GM12873 (cell line): ENCODE measurements around the gene DALRD3.

ENCODE experiments used
- TF ChIP-seq, protein P1 (sequence below): IDR thresholded peaks from 2 replicates; pipeline ENCODE4 v1.5.1; 2012; ENCODE audit warnings: low read depth, mild to moderate bottlenecking, moderate library complexity, low read length, control low read depth; ENCODE audit not compliant: insufficient read depth; ENCODE audit errors: missing control alignments

Gene DALRD3

DNA sequence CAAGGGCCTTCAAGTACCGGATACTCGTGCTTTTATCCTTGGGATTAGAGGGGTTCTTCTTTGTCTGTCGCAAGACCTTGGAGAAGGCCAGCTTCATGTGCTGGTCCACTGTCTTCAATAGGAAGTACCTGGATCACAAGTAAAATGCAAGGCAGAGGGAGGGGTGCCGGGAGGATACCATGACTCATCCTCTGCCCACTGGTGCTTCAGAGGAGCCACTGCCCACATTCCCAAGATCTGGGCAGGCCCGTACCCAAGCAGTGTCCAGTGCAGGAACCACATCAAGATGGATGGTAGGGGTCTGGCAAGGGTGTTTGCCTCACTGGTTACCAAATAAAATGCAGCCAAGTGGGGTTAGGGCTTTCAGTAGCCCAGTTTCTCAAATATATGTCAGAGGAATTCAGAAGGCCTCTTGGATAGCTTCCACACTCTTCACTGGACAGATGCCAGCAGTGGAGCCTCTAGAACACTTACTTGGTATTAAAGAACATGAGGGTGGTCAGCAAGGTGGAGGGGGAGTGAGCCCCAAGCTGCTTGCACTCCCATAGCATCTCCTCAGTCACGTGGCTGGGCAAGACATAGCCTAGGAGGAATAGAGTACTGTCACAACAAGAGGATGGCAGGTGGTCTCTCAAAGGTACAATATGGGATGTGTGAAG lies 14.4 kb upstream of the DALRD3 start:
- TF ChIP-seq, protein P1, sequence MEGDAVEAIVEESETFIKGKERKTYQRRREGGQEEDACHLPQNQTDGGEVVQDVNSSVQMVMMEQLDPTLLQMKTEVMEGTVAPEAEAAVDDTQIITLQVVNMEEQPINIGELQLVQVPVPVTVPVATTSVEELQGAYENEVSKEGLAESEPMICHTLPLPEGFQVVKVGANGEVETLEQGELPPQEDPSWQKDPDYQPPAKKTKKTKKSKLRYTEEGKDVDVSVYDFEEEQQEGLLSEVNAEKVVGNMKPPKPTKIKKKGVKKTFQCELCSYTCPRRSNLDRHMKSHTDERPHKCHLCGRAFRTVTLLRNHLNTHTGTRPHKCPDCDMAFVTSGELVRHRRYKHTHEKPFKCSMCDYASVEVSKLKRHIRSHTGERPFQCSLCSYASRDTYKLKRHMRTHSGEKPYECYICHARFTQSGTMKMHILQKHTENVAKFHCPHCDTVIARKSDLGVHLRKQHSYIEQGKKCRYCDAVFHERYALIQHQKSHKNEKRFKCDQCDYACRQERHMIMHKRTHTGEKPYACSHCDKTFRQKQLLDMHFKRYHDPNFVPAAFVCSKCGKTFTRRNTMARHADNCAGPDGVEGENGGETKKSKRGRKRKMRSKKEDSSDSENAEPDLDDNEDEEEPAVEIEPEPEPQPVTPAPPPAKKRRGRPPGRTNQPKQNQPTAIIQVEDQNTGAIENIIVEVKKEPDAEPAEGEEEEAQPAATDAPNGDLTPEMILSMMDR = no peak

DNA sequence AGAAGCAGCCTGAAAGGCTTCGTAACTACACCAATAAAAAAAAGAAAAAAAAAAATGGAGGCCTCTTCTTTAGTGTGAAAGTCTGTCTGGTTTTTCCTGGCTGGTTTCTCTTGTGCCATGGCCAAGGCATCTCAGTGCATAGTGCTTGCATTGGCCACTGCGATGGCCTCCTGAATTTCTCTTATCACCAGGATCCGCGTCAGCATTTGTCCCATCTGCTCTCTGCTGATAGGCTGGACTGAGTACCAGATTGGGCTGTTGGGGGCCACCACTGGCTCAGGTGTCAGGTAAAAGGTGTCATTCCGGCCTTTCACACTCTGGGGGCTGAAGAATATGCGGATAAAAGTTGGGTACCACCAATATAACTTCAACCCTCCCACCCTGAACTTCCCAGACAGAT lies 11.9 kb upstream of the DALRD3 start:
- TF ChIP-seq, protein P1 = no peak

DNA sequence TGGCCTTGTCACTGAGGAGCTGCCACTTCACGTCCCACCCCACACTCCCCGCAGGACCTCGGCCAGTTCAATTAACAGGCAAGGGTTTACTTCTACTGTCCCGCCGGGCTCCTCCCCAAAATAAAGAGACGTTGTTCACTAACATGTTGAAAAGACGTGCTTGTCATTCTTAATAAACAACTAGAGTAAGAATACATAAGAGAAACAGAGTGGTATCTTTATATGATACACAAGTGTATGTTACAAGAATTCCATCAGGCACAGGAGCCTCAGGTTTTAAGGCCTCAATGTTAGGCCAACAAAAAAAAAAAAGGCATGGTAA lies 11.1 kb upstream of the DALRD3 start:
- TF ChIP-seq, protein P1 = no peak

DNA sequence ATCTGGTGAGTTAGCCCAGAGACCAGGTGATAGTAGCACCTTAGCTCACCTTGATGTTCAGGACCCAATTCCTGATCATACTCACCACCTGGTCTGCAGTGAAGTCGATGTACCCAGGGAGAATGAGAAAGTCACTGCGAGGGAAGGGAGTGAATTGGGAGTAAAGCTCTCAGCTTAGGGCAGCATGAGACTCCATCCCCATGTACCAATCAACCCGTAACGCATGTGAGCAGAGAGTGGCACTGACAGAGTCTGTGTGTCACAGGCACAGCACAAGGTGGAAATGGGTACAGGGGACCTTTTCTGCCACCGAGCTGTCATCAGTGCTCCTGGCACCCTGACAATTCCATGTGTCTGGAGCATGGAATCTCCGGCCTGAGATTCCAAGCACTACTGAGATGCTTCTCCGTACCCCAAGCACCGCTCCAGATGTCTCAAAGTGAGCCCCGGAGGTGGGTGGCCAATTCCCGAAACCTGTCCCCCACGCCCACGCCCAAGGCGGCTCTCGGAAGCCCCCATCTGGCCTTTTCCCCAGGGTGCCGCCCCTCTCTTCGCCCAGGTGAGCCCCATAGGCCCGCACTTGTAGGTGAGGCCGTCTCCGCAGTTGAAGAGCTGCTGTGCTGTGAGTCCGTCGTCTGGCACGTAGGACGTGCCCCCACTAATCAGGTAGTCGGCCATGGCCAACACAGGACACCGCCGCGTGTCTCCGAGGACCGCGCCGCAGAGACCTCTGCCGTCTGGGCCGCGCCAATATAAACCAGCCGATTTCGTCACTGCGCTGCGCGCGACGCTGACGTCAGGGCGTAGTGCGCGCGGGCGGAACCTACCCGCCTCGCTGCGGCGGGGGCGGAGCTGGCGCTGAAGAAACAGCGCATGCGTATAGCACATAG lies 10.5 kb upstream of the DALRD3 start, which contains the start of gene IMPDH2:
IMPDH2 (minus strand) TSS at position 726 of the 890 bp plus-strand sequence; CDS start at position 678, 48 bp downstream.
- TF ChIP-seq, protein P1 = no peak

DNA sequence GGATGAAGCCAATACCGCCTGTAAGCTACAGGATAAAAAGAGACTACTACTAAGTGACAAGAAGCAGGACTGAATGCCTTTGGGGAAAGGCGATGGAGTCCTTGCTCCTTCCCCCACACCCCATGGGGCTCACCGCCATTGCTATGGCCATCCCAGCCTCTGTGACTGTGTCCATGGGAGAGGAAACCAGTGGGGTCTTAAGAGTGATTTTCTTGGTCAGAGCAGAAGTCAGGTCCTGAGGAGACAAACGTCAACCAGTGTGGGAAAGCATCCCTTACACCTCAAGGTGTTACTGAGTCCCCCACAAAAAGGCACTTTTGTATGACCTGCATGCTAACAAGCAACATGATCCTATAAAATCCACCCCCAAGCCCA lies 9.9 kb upstream of the DALRD3 start:
- TF ChIP-seq, protein P1 = no peak

DNA sequence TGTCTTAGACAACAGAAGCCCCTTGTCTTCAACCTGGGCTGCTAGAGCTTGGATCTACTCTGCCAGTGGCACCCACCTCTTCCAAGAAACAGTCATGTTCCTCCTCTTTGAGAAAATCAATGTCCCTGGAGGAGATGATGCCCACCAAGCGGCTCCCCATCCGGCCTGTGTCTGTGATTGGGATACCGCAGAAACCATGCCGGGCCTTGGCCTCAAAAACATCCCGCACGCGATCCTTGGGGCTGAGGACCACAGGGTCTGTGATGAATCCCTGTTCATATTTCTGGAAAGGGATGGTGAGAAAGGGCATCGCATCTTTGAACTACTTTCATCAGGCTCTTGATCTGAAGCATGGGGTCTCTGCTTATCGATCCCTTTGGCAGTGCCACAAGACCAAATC lies 9.3 kb upstream of the DALRD3 start:
- TF ChIP-seq, protein P1 = no peak

DNA sequence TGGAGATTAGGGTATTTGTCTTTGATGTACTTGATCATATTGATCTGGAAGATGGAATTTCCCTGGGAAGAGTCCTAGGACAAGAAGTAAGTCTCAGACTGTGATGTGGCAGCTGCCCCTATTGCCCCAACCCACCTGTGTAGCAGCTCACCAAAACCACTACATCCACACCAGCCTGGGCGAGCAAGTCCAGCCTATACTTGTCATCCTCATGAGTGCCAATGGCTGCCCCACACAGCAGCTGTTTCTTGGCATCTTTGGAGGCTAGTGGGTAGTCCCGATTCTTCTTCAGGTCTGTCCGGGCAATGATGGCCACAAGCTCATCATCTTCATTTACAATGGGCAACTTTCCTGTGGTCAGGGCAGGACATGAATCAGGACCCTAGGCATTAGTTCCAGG lies 8.2 kb upstream of the DALRD3 start:
- TF ChIP-seq, protein P1 = no peak
